PC-9 (cell line): ENCODE results near the gene LBH. TPM values are rescaled to one million over a fixed set of nuclear protein-coding genes. Genes with fewer than 3 reads are reported as not detected.

Source experiments
- BruUV-seq: library from RNA; stranded (reverse); fragments of 400-500 nt; replicated peaks from 2 replicates; lab custom pipeline; 2021; lab: Mats Ljungman, UMichigan
- CTCF ChIA-PET: fragments of 300-600 bp; sonication (Branson Sonifier 250); formaldehyde crosslinking; loops from one replicate; lab custom pipeline; 2022; ENCODE audit warnings: antibody characterized with exemption; lab: Charles Lee
- POLR2A ChIA-PET: fragments of 300-600 bp; sonication (Branson Sonifier 250); formaldehyde crosslinking; loops from one replicate; lab custom pipeline; 2022; ENCODE audit warnings: antibody characterized with exemption; ENCODE audit not compliant: unreplicated experiment; lab: Charles Lee
- DNase-seq, 2 experiments: peaks; one replicate each; pipeline versions ENCODE4 v3.0.0 to v3.0.0-alpha.2; 2015 to 2022; ENCODE audit warnings: mixed read lengths in 1 of 2
- H2AFZ ChIP-seq: fragments of 200-600 bp; sonication (generic); 2 replicates; pipeline ENCODE4 v1.8.1; 2017; ENCODE audit warnings: antibody characterized with exemption
- H3F3A ChIP-seq: fragments of 200-600 bp; sonication (generic); 2 replicates; pipeline ENCODE4 v1.8.1; 2017; ENCODE audit warnings: antibody characterized with exemption, mild to moderate bottlenecking, low read depth; ENCODE audit not compliant: insufficient read depth
- H3K27ac ChIP-seq: fragments of 200-600 bp; sonication (generic); 2 replicates; pipeline ENCODE4 v1.6.1; 2016; ENCODE audit warnings: mixed run types
- H3K27me3 ChIP-seq: fragments of 200-600 bp; sonication (generic); 2 replicates; pipeline ENCODE4 v1.6.1; 2016; ENCODE audit warnings: low read depth, mixed run types; ENCODE audit not compliant: insufficient read depth
- H3K36me3 ChIP-seq: fragments of 200-600 bp; sonication (generic); 2 replicates; pipeline ENCODE4 v1.6.1; 2016; ENCODE audit warnings: low read depth, mixed run types
- H3K4me1 ChIP-seq: fragments of 200-600 bp; sonication (generic); replicated peaks from 2 replicates; pipeline ENCODE4 v1.6.1; 2016; ENCODE audit warnings: mixed run types; ENCODE audit not compliant: insufficient read depth
- H3K4me2 ChIP-seq: fragments of 200-600 bp; sonication (generic); 2 replicates; pipeline ENCODE4 v1.6.1; 2017; ENCODE audit warnings: mixed run types
- H3K4me3 ChIP-seq: fragments of 200-600 bp; sonication (generic); 2 replicates; pipeline ENCODE4 v1.6.1; 2016; ENCODE audit warnings: mixed run types
- H3K79me2 ChIP-seq: fragments of 200-600 bp; sonication (generic); 2 replicates; pipeline ENCODE4 v1.6.1; 2017; ENCODE audit warnings: low read depth, mixed run types
- H3K9me2 ChIP-seq: fragments of 200-600 bp; sonication (generic); 2 replicates; pipeline ENCODE4 v1.8.1; 2017; ENCODE audit warnings: mild to moderate bottlenecking; ENCODE audit not compliant: insufficient read depth
- H3K9me3 ChIP-seq: fragments of 200-600 bp; sonication (generic); 2 replicates; pipeline ENCODE4 v1.8.1; 2016; ENCODE audit warnings: low read depth; ENCODE audit not compliant: insufficient read depth
- H4K20me1 ChIP-seq: fragments of 200-600 bp; sonication (generic); 2 replicates; pipeline ENCODE4 v1.8.1; 2017; ENCODE audit not compliant: insufficient read depth
- CTCF ChIP-seq: fragments of 200-600 bp; sonication (generic); conservative IDR thresholded peaks from 2 replicates; pipeline ENCODE4 v1.6.1; 2017; ENCODE audit warnings: mixed run types, antibody characterized with exemption, mild to moderate bottlenecking, moderate library complexity
- EZH2 ChIP-seq: fragments of 200-600 bp; sonication (generic); IDR thresholded peaks from 2 replicates; pipeline ENCODE4 v1.8.0; 2017; ENCODE audit warnings: antibody characterized with exemption, low read depth
- intact Hi-C: fragments of 100-400 bp; cut with micrococcal nuclease; formaldehyde crosslinking; loops from one replicate; pipeline ENCODE4 v1.10.0; 2022; ENCODE audit not compliant: unreplicated experiment
- total RNA-seq: library from RNA; stranded (reverse); gene quantifications from 2 replicates; pipeline ENCODE4 v1.2.3, GENCODE V29; 2021

LBH gene
- total RNA-seq, 1 experiment from 2014 or later, result 30.6 TPM

GRCh38 chr2:30283931-30284565 is 52.7 kb downstream of the LBH start:
- Histone ChIP-seq H3K4me2 (no peak overlapping the region), H3K4me1 (no peaks in the 10 kb centered on the region), H4K20me1 (no peaks in the 10 kb centered on the region), H3K27me3 (no peaks in the 10 kb centered on the region), H2AFZ (no peak overlapping the region), H3K9me3 (no peaks in the 10 kb centered on the region), H3K4me3 (no peak overlapping the region), H3K9me2 (no peaks in the 10 kb centered on the region), H3K27ac (no peak overlapping the region), H3F3A (no peaks in the 10 kb centered on the region), H3K36me3 (no peaks in the 10 kb centered on the region), H3K79me2 (no peaks in the 10 kb centered on the region)
- ChIA-PET CTCF (no interaction called here), POLR2A (no interaction called here)
- no peak for DNase-seq
- BruUV-seq, result no TSS peak
- TF ChIP-seq CTCF, result no peak
- no peak for TF ChIP-seq EZH2
- intact Hi-C loops, result no loop called here

GRCh38 chr2:30285758-30286157 is 54.4 kb downstream of the LBH start:
- DNase-seq, result no peak
- Histone ChIP-seq H3K4me3 (no peak overlapping the region), H3K9me3 (no peaks in the 10 kb centered on the region), H3K36me3 (no peaks in the 10 kb centered on the region), H3K4me1 (no peaks in the 10 kb centered on the region), H3K79me2 (no peaks in the 10 kb centered on the region), H3F3A (no peaks in the 10 kb centered on the region), H3K9me2 (no peaks in the 10 kb centered on the region), H3K27me3 (no peaks in the 10 kb centered on the region), H4K20me1 (no peaks in the 10 kb centered on the region), H2AFZ (no peak overlapping the region), H3K4me2 (no peak overlapping the region), H3K27ac (no peak overlapping the region)
- no TSS peak for BruUV-seq
- intact Hi-C loops, result no loop called here
- TF ChIP-seq CTCF, result no peak
- ChIA-PET CTCF (no interaction called here), POLR2A (interaction anchor here (0.6 kb wide), 1 partner anchor 922 kb away, joined by 6 read pairs; no protein-coding TSS in a partner anchor)

- H2AFZ ChIP-seq, result no peak overlapping the region
- H4K20me1 ChIP-seq, result no peaks in the 10 kb centered on the region
- no peak for TF ChIP-seq CTCF
- no peak for TF ChIP-seq EZH2
- intact Hi-C loops, result no loop called here
- H3F3A ChIP-seq, result no peaks in the 10 kb centered on the region
- BruUV-seq, result no TSS peak
- no peaks in the 10 kb centered on the region for H3K4me1 ChIP-seq
- no peaks in the 10 kb centered on the region for H3K9me2 ChIP-seq
- H3K27ac ChIP-seq, result no peak overlapping the region
- no peak for DNase-seq
- H3K9me3 ChIP-seq, result no peaks in the 10 kb centered on the region
- no peaks in the 10 kb centered on the region for H3K79me2 ChIP-seq
- H3K4me2 ChIP-seq, result no peak overlapping the region
- H3K27me3 ChIP-seq, result no peaks in the 10 kb centered on the region
- no peaks in the 10 kb centered on the region for H3K36me3 ChIP-seq
- H3K4me3 ChIP-seq, result no peak overlapping the region
- CTCF ChIA-PET, result no interaction called here
- POLR2A ChIA-PET, result interaction anchor here (0.5 kb wide), 1 partner anchor 1083 kb away, joined by 5 read pairs; no protein-coding TSS in a partner anchor
Observed at GRCh38 chr2:30287190-30287840, 56.0 kb downstream of the LBH start.
